Stimulated activated CD8-positive, alpha-beta memory T cell treated with anti-CD3 and anti-CD28 coated beads, Interleukin-4, amount 100 ng/mL, for 1 hour (primary cell): ENCODE data around the gene SLC11A1.

Source experiments
- DNase-seq, 2 donors: peaks; one replicate each; pipeline ENCODE4 v3.0.0-alpha.2; 2020; ENCODE audit warnings: low read depth in 2 of 2, low spot score in 1 of 2

The SLC11A1 gene

DNA sequence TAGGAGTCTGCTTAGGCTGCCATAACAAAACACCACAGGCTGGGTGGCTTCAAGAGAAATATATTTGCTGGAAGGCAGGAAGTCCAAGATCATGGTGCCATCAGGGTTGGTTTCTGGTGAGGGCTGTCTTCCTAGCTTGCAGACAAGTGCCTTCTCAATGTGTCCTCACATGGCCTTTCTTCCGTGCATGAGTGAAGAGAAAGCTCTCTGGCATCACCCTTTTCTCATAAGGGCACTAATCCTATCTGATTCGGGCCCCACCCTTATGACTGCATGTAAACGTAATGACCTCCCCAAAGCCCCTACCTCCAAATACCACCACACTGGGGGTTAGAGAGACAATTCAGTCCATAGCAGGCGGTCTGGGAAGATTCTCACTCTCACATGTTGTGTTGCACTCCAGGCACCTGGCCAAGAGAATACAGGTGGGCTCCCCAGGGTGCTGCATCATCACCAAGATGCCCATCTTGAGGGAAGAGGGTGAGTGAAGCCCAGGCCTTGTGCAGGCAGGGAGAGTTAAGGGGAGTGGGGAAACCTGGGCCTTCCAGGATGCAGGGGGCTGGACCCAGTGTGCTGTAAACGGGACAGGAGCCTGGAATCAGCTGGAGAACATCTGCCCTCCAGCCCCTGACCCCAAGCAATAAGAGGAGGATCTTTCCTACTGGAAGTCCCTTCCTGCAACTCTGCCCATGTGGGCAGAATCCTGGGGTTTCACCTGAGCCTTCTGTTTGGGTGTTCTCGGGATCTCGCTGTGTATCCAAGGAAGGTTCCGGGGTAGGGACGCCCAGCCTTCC, 15.3 kb upstream of the SLC11A1 start:
- no peak for DNase-seq

DNA sequence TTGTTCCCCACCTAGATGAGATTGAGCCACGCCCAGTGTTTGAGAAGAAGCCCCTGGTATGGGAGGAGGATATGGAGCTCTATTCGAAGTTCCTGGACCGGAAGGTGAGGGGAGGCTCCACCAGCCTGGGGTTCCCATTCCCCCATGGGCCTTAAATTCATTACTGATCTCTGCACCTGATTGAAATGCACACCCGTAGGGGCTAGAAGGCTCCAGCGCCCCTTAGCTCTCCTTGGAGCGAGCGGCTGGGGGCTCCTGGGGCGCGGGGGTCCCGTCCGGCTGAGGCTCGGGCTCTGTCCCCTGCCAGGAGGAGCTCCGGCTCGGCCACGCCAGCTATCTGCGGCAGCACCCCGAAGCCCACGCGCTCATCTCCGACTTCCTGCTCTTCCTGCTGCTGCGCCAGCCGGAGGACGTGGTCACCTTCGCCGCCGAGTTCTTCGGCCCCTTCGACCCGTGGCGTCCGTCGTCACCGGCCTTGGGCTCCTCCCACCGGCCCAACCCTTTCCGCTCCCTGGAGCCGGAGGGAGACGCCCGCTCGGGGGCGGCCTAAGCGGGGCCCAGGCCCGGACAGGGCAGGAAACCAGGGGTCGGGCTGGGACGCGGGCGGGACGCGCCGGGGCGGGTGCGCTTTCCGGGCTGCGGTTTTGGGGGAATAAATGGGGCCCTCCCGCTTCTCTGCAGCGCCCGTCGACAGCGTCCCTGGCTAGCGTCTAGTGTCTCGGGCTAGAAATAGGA, 14.5 kb upstream of the SLC11A1 start:
- peak; percentile 33 to 43 for DNase-seq

DNA sequence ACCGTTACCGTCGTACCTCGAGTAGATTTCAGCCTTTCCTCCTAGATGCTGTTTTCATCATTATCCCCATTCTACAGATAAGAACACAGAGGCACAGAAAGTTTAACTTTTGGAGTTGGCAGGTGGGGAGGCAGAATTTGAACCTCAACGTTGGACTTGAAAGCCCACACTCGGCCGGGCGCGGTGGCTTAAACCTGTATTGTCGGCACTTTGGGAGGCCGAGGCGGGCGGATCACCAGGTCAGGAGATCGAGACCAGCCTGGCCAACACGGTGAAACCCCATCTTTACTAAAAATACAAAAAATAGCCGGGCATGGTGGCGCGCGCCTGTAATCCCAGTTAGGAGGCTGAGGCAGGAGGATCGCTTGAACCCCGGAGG, 13.9 kb upstream of the SLC11A1 start:
- DNase-seq, result no peak

DNA sequence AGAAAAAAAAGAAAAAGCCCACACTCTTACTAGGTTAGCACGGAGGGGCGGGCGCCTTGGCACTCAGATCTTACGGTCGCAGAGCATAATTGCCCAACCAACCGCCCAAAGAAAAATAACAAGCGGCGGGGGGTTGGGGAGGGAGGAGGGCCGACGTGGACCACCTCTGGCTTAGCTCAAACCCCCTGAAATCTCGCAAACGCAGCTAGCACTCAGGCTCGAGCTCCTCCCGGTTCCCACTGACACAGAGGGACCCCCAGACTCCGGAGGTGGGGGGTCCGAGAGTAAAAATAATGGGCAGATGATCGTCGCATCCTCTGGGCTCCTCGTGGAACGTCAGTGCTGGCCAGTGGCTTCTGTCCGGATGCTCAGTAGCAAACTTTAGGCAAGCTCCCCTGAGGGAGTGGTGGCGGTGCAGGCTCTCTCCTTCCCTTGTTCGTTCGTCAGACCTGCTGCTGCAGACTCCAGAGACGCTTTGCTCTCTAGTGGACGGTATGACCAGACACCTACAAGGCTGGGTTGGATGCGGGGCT, 13.4 kb upstream of the SLC11A1 start:
- DNase-seq, result no peak

DNA sequence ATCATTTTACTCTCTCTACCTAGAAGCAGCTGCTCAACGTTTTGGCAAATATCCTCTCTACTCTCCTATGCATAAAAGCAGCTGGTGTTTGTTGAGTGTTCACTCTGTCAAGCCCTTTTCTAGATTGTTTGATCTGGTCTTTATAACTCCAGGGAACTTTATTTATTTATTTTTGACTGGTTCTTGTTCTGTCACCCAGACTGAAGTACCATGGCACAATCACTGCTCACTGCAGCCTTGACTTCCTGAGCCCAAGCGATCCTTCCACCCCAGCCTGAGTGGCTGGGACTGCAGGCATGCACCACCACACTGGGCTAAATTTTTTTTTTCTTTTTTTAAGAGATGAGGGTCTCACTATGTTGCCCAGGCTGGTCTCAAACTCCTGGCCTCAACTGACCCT, 12.7 kb upstream of the SLC11A1 start:
- no peak for DNase-seq

DNA sequence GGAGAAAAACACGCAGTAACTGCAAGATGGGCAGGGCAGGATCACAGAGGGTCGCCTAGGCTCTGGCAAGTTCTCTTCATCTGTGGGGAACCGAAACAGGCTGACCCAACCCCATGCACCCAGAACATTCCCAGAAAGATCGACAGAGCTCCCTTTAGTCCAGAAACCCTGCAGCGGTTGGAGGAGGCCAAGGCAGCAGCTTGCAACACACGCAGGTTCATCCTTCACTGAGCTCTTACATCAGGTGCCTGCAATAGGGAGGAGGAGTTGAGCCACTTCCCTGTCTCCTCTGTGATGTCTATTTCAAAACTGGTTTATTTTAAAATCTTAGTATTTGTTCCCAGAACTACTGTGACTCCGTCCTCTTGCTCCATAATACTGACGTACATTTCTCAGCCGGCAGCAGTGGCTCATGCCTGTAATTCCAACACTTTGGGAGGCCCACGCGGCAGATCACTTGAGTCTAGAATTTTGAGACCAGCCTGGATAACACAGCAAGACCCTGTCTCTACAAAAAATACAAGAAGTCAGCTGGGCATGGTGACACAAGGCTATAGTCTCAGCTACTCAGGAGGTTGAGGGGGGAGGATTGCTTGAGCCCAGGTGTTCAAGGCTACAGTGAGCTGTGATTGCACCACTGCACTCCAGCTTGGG, 11.5 kb upstream of the SLC11A1 start:
- no peak for DNase-seq

DNA sequence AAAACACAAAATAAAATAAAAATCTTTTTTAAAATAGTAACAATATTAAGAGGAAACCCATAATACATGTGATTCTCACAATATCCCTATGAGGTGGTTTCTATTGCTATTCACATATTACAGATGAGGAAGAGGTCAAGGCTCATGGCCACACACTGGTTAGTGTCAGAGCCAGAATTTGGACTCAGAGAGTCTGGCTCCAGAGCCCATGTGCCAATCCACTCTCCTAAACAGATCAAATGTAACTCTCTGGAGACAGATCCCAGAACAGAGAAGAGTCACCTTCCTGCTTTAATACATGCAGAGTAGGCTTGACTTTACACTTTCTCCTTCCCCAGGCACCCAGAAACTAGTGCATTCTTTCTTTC, 10.1 kb upstream of the SLC11A1 start:
- DNase-seq, result no peak

DNA sequence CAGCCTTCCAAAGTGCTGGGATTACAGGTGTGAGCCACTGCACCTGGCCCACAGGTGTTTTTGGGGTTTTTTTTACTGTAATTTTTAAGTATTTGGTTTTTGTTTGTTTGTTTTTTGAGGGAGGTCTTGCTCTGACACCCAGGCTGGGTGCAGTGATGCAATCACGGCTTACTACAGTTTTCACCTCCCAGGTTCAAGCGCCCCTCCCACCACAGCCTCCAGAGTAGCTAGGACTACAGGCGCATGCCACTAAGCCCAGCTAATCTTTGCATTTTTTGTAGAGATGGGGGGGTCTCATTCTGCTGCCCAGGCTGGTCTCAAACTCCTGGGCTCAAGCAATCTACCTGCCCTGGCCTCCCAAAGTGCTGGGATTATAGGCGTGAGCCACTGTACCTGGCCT, 7.3 kb upstream of the SLC11A1 start:
- DNase-seq, result no peak

DNA sequence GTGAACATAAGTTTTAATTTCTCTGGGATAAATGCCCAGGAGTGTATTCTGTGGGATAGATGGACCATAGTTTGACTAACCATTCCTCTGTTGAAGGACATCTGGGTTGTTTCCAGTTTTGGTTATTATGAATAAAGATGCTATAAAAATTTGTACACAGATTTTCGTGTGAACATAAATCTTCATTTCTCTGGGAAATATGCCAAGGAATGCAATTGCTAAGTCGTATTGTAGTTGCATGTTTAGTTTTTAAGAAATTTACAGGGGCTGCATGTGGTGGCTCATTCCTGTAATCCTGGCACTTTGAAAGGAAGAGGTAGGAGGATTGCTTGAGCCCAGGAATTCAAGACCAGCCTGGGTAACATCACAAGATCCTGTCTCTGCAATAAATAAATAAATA, 6.9 kb upstream of the SLC11A1 start:
- no peak for DNase-seq

DNA sequence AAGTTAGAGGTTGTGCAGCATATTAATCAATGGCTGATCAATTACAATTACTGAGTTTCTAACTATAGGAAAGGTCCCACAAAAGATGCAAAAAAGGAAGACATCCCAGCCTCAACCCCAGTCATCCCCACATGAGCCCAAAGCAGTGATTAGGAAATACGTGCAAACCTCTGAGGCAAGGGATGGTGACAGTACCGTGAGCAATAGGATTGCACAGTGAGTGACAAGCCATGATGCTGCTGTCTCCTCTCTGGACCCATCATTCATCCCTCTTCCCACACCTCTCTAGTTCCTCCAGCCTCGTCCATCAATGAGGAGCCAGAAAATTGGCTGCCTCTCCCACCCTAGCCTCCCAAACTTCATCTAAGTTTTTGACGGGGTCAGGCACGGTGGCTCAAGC, 4.0 kb upstream of the SLC11A1 start:
- DNase-seq, result no peak

DNA sequence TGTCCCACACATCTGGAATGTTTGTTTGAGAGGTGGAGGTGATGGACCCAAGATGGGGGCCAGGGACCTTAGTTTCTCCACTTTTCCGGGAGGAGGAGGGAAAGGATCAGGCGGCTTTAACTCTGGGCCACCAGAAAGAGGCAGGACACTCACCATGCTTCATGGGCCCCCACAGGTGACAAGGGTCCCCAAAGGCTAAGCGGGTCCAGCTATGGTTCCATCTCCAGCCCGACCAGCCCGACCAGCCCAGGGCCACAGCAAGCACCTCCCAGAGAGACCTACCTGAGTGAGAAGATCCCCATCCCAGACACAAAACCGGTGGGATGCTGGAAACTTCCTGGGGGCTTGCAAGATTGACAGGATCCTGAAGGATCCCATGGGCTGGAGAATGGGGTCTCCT, 712 bp downstream of the SLC11A1 start:
- no peak for DNase-seq

DNA sequence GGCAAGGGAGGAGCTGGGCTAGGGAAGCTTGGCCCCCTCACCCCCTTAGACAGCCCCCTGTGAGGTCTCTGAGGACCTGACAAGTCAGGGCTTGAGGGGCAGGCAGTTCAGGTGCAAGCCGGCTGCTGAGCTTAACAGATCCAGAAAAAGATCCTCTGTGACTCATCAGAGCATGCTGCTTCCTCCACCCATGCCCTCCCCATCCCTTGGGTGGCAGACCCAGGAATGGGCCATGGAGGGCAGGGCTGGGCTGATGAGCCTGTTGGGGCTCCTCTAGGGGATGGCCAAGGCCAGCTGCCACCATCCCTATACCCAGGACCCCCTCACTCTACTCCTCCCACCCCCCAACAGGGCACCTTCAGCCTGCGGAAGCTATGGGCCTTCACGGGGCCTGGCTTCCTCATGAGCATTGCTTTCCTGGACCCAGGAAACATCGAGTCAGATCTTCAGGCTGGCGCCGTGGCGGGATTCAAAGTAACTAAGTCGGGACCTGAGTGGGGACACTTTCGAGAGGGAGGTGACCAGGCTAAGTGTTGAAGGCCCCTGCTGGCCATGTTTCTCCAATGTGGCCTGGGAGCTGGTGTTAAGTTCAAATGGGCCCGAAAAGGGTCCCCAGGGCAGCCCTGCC, 1.9 kb downstream of the SLC11A1 start:
- no peak for DNase-seq

DNA sequence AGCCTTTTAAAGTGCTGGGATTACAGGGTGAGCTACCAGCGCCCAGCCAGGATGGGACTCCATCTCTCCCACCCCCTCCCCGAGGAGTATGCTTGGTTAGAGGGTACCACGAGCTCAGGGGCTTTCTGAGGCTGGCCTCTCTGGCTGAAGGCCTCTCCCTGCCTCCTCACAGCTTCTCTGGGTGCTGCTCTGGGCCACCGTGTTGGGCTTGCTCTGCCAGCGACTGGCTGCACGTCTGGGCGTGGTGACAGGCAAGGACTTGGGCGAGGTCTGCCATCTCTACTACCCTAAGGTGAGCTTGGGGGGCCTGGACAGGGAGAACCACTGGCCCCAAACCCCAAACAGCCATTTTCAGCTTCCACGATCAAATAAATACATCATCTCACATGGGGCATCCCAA, 2.9 kb downstream of the SLC11A1 start:
- no peak for DNase-seq

DNA sequence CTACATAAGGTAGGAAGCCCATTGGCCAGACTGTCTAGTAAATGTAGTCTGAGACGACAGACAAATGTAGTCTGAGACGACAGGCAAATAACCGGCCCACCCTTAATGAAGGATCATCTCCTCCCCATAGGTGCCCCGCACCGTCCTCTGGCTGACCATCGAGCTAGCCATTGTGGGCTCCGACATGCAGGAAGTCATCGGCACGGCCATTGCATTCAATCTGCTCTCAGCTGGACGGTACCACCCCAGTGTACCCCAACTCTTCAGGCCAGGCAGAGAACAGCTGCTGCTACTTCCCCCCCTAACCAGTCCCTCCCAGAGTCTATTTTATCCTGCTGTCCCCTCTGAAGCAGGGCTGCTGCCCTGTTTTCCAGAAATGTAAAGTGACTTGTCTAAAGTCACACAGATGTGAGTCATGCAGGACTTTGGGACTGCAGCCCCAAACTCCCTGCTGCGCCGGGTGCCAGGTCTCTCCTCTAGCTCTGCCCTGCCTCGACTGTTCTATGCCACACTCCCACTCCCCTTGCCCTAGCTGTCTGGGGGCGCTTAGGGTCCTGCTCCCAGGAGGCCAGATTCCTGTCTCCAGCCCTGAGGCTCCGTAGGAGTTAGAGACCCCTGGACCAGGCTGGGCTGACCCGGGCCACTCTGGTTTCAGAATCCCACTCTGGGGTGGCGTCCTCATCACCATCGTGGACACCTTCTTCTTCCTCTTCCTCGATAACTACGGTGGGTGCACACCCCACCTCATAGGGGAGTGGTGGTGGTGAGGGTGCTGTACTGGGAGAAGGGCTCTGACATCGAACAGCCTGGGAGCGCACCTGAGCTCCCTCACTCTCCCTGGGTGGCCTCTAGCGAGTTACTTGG, 4.7 kb downstream of the SLC11A1 start:
- no peak for DNase-seq

DNA sequence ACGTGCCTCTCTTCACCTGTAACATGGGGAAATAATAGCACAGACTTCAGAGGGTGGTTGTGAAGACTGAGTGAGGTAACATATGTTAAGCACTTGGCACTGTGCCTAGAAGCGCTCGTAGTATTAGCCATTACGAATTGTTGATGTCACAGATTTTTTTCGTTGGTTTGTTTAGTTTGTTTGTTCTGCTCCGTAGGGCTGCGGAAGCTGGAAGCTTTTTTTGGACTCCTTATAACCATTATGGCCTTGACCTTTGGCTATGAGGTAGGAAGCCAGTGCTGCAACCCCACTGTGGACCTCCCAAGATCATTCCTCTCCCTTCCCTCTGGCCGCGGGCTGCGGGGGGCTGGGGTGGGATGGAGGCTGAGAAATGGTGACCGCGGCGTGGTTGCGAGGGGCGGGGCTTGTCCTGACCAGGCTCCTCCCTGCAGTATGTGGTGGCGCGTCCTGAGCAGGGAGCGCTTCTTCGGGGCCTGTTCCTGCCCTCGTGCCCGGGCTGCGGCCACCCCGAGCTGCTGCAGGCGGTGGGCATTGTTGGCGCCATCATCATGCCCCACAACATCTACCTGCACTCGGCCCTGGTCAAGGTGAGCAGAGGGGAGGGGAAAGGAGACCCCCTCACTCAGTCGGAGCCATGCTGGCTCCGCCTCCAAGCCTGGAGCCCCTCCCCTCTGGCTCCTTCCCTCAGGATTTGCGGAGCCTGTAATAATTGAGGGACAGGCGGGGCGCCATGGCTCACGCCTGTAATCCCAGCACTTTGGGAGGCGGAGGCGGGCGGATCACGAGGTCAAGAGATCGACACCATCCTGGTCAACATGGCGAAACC, 5.5 kb downstream of the SLC11A1 start:
- no peak for DNase-seq

DNA sequence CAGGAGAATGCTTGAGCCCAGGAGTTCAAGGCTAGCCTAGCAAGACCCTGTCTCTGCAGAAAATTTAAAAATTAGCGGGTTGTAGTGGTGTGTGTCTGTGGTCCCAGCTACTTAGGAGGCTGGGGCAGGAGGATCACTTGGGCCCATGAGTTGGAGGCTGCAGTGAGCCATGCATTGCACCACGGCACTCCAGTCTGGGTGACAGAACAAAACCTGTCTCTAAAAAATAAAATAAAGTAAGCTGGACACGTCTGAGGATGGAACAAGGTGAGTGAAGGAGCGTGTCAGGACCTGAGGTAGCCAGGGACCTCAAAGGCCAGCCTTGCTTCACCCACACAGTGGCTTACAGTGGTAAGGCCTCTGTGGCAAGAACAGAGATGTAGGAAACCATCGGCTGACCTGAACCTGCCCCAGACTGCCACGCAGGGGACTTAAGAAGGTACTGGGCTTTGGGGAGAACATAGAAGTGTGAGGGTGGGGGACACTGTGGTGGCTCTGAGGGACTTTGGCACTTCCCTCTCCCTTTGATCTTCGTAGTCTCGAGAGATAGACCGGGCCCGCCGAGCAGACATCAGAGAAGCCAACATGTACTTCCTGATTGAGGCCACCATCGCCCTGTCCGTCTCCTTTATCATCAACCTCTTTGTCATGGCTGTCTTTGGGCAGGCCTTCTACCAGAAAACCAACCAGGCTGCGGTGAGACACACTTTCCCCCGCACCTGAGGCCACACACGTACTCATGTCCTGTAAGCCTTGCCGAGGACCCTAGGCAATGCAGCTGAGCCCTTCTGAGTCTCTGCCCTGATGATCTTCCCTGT, 7.5 kb downstream of the SLC11A1 start:
- no peak for DNase-seq

DNA sequence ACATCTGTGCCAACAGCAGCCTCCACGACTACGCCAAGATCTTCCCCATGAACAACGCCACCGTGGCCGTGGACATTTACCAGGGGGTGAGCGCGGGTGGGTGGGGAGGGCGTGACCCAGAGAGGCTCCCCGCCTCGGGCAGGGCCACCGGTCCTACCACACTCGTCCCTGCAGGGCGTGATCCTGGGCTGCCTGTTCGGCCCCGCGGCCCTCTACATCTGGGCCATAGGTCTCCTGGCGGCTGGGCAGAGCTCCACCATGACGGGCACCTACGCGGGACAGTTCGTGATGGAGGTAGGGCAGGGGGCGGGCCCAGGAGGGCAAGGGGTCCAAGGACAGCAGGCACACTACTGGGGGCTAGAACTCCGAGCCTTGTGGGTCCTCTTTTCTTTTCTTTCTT, 9.1 kb downstream of the SLC11A1 start:
- DNase-seq, result no peak

DNA sequence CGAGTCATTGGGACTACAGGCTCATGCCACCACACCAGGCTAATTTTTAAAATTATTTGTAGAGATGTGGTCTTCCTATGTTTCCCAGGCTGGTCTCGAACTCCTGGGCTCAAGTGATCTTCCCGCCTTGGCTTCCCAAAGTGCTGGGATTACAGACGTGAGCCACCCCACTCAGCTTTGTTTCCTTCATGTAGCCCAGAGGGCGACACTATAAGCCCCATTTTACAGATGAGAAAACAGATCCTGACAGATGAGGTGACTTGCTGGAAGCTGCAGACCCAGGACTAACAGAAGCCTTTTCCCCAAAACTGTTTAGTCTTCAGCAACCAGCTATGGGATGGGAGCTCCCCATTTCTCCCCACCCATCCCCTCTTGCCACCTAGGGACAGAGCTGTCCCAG, 10.4 kb downstream of the SLC11A1 start:
- no peak for DNase-seq

DNA sequence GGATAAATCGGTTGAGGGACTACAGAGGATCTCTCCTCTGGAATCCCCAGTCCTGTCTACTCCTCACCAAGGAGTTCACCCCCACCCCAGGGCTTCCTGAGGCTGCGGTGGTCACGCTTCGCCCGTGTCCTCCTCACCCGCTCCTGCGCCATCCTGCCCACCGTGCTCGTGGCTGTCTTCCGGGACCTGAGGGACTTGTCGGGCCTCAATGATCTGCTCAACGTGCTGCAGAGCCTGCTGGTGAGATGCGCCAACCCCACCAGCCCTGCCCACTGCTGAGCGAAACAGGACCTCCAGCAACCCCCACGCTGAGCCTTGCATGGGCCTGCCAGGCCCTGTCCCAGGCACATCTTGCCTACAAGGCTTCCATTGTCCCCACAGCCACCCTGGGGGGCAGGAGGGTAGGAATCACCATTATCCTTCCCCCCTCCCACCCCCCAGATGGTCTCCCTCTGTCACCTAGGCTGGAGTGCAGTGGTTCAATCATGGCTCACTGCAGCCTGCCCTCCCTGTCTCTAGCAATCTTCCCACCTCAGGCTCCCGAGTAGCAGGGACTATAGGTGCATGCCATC, 10.9 kb downstream of the SLC11A1 start:
- DNase-seq, result no peak
